ENCODE results near the gene AGER. TPM values are rescaled to one million over a fixed set of nuclear protein-coding genes. Genes with fewer than 3 reads are reported as not detected.
A peak's percentile ranks its signal among the peaks of the same experiment; 100 is the strongest.

Gene AGER
- total and polyA plus RNA-seq, 8 donors, result 68.0 to 616 (median 93.8) TPM

DNA sequence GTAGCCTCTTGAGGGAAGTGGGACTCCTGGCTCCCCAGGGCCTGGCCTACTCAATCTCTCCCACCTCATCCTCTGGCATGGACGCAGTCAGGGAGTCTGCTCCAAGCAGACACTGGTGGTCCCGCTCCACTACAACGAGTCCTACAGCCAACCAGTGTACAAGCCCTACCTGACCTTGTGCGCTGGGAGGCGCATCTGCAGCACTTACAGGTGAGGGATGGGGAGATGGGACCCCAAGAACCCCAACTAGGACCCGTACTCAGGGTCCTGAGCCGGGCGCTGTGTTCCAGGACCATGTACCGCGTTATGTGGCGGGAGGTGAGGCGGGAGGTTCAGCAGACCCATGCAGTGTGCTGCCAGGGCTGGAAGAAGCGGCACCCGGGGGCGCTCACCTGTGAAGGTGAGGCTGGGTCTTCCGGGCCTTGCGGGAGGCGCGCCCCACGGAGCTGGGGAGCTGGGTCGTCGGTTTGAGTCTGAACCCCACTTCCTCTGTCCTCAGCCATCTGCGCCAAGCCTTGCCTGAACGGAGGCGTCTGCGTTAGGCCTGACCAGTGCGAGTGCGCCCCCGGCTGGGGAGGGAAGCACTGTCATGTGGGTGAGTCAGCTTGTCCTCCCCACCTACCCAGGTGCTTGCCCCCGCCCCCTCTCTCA lies 17.5 kb downstream of the AGER start:
- H3K36me3 ChIP-seq, result peaks cover 0 to 53% of the 10 kb centered on the region in 2 donors
- H3K4me1 ChIP-seq, result no peaks in the 10 kb centered on the region
- TF ChIP-seq, protein P1, sequence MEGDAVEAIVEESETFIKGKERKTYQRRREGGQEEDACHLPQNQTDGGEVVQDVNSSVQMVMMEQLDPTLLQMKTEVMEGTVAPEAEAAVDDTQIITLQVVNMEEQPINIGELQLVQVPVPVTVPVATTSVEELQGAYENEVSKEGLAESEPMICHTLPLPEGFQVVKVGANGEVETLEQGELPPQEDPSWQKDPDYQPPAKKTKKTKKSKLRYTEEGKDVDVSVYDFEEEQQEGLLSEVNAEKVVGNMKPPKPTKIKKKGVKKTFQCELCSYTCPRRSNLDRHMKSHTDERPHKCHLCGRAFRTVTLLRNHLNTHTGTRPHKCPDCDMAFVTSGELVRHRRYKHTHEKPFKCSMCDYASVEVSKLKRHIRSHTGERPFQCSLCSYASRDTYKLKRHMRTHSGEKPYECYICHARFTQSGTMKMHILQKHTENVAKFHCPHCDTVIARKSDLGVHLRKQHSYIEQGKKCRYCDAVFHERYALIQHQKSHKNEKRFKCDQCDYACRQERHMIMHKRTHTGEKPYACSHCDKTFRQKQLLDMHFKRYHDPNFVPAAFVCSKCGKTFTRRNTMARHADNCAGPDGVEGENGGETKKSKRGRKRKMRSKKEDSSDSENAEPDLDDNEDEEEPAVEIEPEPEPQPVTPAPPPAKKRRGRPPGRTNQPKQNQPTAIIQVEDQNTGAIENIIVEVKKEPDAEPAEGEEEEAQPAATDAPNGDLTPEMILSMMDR (IDR thresholded peaks at IDR 0.05), result no peak
- DNase-seq (peak in 1 of 4 donors; percentile 59), ATAC-seq (no peak)
- no peak overlapping the region for H3K4me3 ChIP-seq
- intact Hi-C loops (cut with DNase I), result no loop called here
- H3K27ac ChIP-seq, result no peak overlapping the region
- H3K27me3 ChIP-seq, result peaks cover 0 to 9% of the 10 kb centered on the region in 2 donors
- H3K9me3 ChIP-seq, result no peaks in the 10 kb centered on the region

DNA sequence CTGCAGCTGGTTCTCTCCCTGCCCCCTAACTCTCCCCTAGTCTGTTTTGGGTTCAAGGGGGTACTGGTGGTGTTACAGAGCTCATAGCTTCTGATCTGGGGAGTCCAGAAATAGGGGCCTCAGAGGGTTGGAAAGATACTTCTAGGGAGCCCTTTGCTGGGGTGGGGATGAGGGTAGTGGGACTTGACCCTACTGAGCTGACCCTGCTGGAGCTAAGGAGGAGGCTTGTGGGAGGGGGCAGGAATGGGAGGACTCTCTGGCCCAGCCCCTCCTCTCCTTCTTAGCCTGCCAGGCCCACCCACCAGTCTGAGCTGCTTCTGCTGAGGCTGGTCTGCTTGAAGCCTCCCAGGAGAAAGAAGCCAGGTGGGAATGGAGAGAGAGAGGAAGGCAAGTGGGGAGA lies 19.8 kb downstream of the AGER start, which contains the start of gene EGFL8:
Gene EGFL8, plus strand, starts transcription at position 301 of the 400 bp plus-strand sequence. CDS start 1,571 bp downstream, outside the sequence.
- Histone ChIP-seq H3K4me3 (no peak within 1 kb of the TSS), H3K36me3 (peaks cover 0 to 31% of the 10 kb centered on the region in 2 donors), H3K27ac (peak within 1 kb of the TSS; percentile 51 to 57), H3K4me1 (no peaks in the 10 kb centered on the region), H3K9me3 (no peaks in the 10 kb centered on the region), H3K27me3 (peaks cover 0 to 9% of the 10 kb centered on the region in 2 donors)
- intact Hi-C loops (cut with DNase I), result no loop called here
- no peak for ATAC-seq
- TF ChIP-seq, protein P1 (IDR thresholded peaks at IDR 0.05), result no peak
- no peak for DNase-seq

DNA sequence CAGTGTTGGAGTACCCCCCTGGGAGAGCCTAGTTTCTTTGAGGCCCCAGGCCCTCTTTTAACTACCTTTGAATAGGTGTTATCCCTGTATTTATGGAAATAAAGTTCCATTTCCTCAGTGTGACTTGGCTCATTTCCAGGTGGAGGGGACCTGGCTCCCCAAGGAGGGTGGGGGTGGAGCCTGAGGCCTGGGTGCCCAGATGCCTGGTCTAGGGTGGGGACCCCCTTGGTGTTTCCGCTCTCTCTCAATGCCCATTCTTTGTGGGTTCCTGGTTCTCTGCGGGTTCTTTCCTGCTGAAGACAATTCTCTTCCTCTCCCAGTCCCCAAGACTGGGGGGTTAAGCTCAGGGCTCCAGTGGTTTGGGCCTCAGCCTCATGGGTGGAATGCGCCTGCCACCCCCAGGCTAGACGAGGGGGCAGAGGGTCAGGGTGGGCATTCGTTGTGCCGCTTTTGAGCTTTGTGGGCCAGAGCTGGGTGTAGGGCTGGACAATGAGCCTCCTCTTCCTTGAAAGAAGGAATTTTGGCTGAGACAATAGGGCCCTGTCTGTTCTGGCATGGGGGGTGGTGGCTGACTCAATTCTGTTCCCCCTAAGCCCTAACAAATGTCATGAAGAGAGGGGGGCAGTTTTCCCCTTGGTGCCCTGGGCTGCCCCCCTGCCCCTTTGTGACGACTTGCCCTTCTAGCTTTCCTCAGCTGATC lies 20.3 kb downstream of the AGER start:
- TF ChIP-seq, protein P1 (IDR thresholded peaks at IDR 0.05), result no peak
- H3K27ac ChIP-seq, result peak overlapping the region; percentile 51 to 57
- no peaks in the 10 kb centered on the region for H3K9me3 ChIP-seq
- H3K4me1 ChIP-seq, result no peaks in the 10 kb centered on the region
- H3K4me3 ChIP-seq, result no peak overlapping the region
- intact Hi-C loops (cut with DNase I), result no loop called here
- peaks cover 0 to 9% of the 10 kb centered on the region in 2 donors for H3K27me3 ChIP-seq
- ATAC-seq (no peak), DNase-seq (peak in 1 of 4 donors; percentile 29)
- peaks cover 0 to 26% of the 10 kb centered on the region in 2 donors for H3K36me3 ChIP-seq

DNA sequence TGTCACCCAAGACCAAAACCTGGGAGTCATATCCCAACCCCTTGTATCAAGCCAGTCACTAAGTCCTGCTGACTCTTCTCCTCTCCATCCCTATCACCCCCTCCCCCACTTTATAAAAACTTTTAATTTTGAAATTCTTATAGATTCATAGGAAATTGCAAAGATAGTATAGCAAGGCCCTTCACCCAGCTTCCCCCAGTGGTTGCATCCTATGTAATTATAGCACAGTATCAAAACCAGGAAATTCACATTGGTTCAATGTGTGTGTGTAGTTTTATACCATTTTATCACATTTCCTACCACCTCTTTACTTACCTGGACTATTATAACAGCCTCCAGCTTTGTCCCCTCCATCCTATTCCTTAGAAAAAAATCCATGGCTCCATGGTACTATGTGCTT lies 26.0 kb downstream of the AGER start:
- Histone ChIP-seq H3K27me3 (peaks cover 3 to 43% of the 10 kb centered on the region in 2 donors), H3K4me1 (peaks cover 10 to 23% of the 10 kb centered on the region in 2 donors), H3K4me3 (no peak overlapping the region), H3K9me3 (no peaks in the 10 kb centered on the region), H3K36me3 (peaks cover 0 to 14% of the 10 kb centered on the region in 2 donors), H3K27ac (no peak overlapping the region)
- intact Hi-C loops (cut with DNase I), result no loop called here
- ATAC-seq (no peak), DNase-seq (no peak)
- TF ChIP-seq, protein P1 (IDR thresholded peaks at IDR 0.05), result no peak

DNA sequence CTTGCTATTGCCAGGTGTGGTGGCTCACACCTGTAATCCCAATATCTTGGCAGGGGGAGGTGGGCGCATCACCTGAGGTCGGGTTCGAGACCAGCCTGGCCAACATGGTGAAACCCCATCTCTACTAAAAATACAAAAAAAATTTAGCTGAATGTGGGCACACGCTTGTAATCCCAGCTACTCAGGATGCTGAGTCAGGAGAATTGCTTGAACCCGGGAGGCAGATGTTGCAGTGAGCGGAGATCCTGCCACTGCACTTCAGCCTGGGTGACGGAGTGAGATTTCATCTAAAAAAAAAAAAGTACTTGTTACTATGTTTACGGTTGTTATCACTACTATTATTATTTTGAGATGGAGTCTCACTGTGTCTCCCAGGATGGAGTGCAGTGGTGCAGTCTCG lies 27.2 kb downstream of the AGER start:
- H3K4me1 ChIP-seq, result peaks cover 15 to 34% of the 10 kb centered on the region in 2 donors
- intact Hi-C loops (cut with DNase I), result no loop called here
- H3K27me3 ChIP-seq, result peaks cover 7 to 54% of the 10 kb centered on the region in 2 donors
- DNase-seq, result no peak
- H3K36me3 ChIP-seq, result peaks cover 0 to 14% of the 10 kb centered on the region in 2 donors
- H3K27ac ChIP-seq, result no peak overlapping the region
- H3K9me3 ChIP-seq, result no peaks in the 10 kb centered on the region
- no peak for ATAC-seq
- no peak overlapping the region for H3K4me3 ChIP-seq
- TF ChIP-seq, protein P1 (IDR thresholded peaks at IDR 0.05), result no peak
